GM23338 (cell line): ENCODE measurements around the gene TCF3. TPM values are rescaled to one million over a fixed set of nuclear protein-coding genes. Genes with fewer than 3 reads are reported as not detected.
A peak's percentile ranks its signal among the peaks of the same experiment; 100 is the strongest.
"Not testable (repeated sequence)": the region's sequence is repeated elsewhere in the genome, so short reads cannot be mapped to it uniquely, and the experiment has no call there.

Experiments used
- ATAC-seq: fragments of 200-7000 bp; cut with Tn5 transposase; 3 replicates; pipeline ENCODE4 v1.9.1; 2020
- DNase-seq: peaks from one replicate; pipeline ENCODE4 v3.0.0-alpha.2; 2015; ENCODE audit warnings: low spot score
- H2AFZ ChIP-seq: fragments of 200-600 bp; sonication (generic); 2 replicates; pipeline ENCODE4 v1.8.0; 2016; ENCODE audit warnings: antibody characterized with exemption, mild to moderate bottlenecking, moderate library complexity
- H3F3A ChIP-seq: fragments of 200-600 bp; sonication (generic); replicated peaks from 2 replicates; pipeline ENCODE4 v1.8.0; 2017; ENCODE audit warnings: antibody characterized with exemption, mixed run types, low read depth
- H3K27ac ChIP-seq: fragments of 200-600 bp; sonication (generic); 2 replicates; pipeline ENCODE4 v1.6.1; 2016; ENCODE audit warnings: low read depth
- H3K27me3 ChIP-seq: fragments of 200-600 bp; sonication (generic); 2 replicates; pipeline ENCODE4 v1.8.0; 2016; ENCODE audit warnings: mild to moderate bottlenecking, mixed run types, moderate library complexity; ENCODE audit not compliant: insufficient read depth
- H3K36me3 ChIP-seq: fragments of 200-600 bp; sonication (generic); 2 replicates; pipeline ENCODE4 v1.8.0; 2016; ENCODE audit warnings: mild to moderate bottlenecking; ENCODE audit not compliant: insufficient read depth
- H3K4me1 ChIP-seq: fragments of 200-600 bp; sonication (generic); 2 replicates; pipeline ENCODE4 v1.8.0; 2016; ENCODE audit warnings: mild to moderate bottlenecking, moderate library complexity; ENCODE audit not compliant: insufficient read depth
- H3K4me2 ChIP-seq: fragments of 200-600 bp; sonication (generic); 2 replicates; pipeline ENCODE4 v1.7.1; 2017; ENCODE audit warnings: mixed run types
- H3K4me3 ChIP-seq: fragments of 200-600 bp; sonication (generic); 2 replicates; pipeline ENCODE4 v1.6.1; 2016; ENCODE audit warnings: mixed run types
- H3K79me2 ChIP-seq: fragments of 200-600 bp; sonication (generic); replicated peaks from 2 replicates; pipeline ENCODE4 v1.8.0; 2017; ENCODE audit warnings: mild to moderate bottlenecking; ENCODE audit not compliant: insufficient read depth
- H3K9me2 ChIP-seq: fragments of 200-600 bp; sonication (generic); 2 replicates; pipeline ENCODE4 v1.8.0; 2017; ENCODE audit not compliant: insufficient read depth
- H4K20me1 ChIP-seq: fragments of 200-600 bp; sonication (generic); replicated peaks from 2 replicates; pipeline ENCODE4 v1.8.0; 2017; ENCODE audit warnings: mild to moderate bottlenecking; ENCODE audit not compliant: insufficient read depth
- H3K27ac Mint-ChIP-seq: 2 replicates; pipeline ENCODE4 v1.8.0; 2020; ENCODE audit warnings: inconsistent platforms, mild to moderate bottlenecking, moderate library complexity, mixed read lengths
- H3K27me3 Mint-ChIP-seq: 3 replicates; pipeline ENCODE4 v1.8.0; 2022; ENCODE audit warnings: low read depth, mild to moderate bottlenecking, moderate library complexity, mixed read lengths, inconsistent platforms; ENCODE audit not compliant: insufficient read depth, poor library complexity
- H3K36me3 Mint-ChIP-seq: 3 replicates; pipeline ENCODE4 v1.8.0; 2021; ENCODE audit warnings: low read depth, mild to moderate bottlenecking, inconsistent platforms, moderate library complexity, mixed read lengths
- H3K4me1 Mint-ChIP-seq: 3 replicates; pipeline ENCODE4 v1.8.0; 2020; ENCODE audit warnings: mild to moderate bottlenecking, inconsistent platforms, mixed read lengths
- H3K4me3 Mint-ChIP-seq: 3 replicates; pipeline ENCODE4 v1.8.0; 2021; ENCODE audit warnings: moderate library complexity, mild to moderate bottlenecking, inconsistent platforms, mixed read lengths
- H3K9me3 Mint-ChIP-seq: 3 replicates; pipeline ENCODE4 v1.8.0; 2020; ENCODE audit warnings: moderate library complexity, mild to moderate bottlenecking, inconsistent platforms, mixed read lengths
- CREB1 ChIP-seq: fragments of 250-450 bp; sonication (Bioruptor Pico); IDR thresholded peaks from 2 replicates; pipeline ENCODE4 v1.5.0; 2020; ENCODE audit warnings: low read depth, mild to moderate bottlenecking, moderate library complexity
- EZH2 ChIP-seq: fragments of 200-600 bp; sonication (generic); IDR thresholded peaks from one replicate; pipeline ENCODE4 v1.8.0; 2017; ENCODE audit warnings: antibody characterized with exemption, mild to moderate bottlenecking, low read depth; ENCODE audit not compliant: unreplicated experiment
- EZH2phosphoT487 ChIP-seq: fragments of 200-600 bp; sonication (generic); IDR thresholded peaks from one replicate; pipeline ENCODE4 v1.8.1; 2018; ENCODE audit warnings: antibody characterized with exemption; ENCODE audit not compliant: unreplicated experiment
- NANOG ChIP-seq: IDR thresholded peaks from 2 replicates; pipeline ENCODE4 v1.6.1; 2016; ENCODE audit warnings: antibody characterized with exemption, borderline replicate concordance
- POLR2AphosphoS5 ChIP-seq: IDR thresholded peaks from 2 replicates; pipeline ENCODE4 v1.6.1; 2016; ENCODE audit warnings: antibody characterized with exemption, low read depth
- REST ChIP-seq: IDR thresholded peaks from one replicate; pipeline ENCODE4 v1.6.1; 2018; ENCODE audit warnings: antibody characterized with exemption; ENCODE audit not compliant: unreplicated experiment
- STAT1 ChIP-seq: IDR thresholded peaks from one replicate; pipeline ENCODE4 v1.6.1; 2016; ENCODE audit warnings: antibody characterized with exemption; ENCODE audit not compliant: unreplicated experiment
- ZNF114 ChIP-seq: fragments of 250-450 bp; sonication (Bioruptor Pico); IDR thresholded peaks from 2 replicates; pipeline ENCODE4 v1.5.0; 2020; ENCODE audit warnings: mild to moderate bottlenecking, moderate library complexity
- polyA plus RNA-seq: library from polyadenylated mRNA; unstranded; fragments of >200 nt; fragmentation: Nextera tagmentation; extraction: Ambion mirVana; gene quantifications from 2 replicates; pipeline ENCODE4 v1.2.1, GENCODE V29; 2016
- total RNA-seq: library from RNA; depleted of rRNA; stranded (reverse); fragments of >200 nt; shearing (Covaris generic); gene quantifications from 2 replicates; pipeline ENCODE4 v1.2.3, GENCODE V29; 2014

TCF3 gene
- total and polyA plus RNA-seq, 2 experiments from 2014 or later = 166 to 383 TPM

GRCh38 chr19:1671716-1672037 lies 19.3 kb upstream of the TCF3 start:
- Mint-ChIP-seq H3K9me3 (no peaks in the 10 kb centered on the region; the same call in 2 of the 3 replicates), H3K27ac (no peak overlapping the region), H3K4me1 (peaks cover 9% of the 10 kb centered on the region), H3K36me3 (no peaks in the 10 kb centered on the region; the same call in 2 of the 3 replicates), H3K27me3 (peaks cover 74% of the 10 kb centered on the region), H3K4me3 (peak overlapping the region; percentile 51)
- H3K79me2 ChIP-seq = no peaks in the 10 kb centered on the region
- H3K4me2 ChIP-seq = peak overlapping the region; percentile 78
- no peaks in the 10 kb centered on the region for H3K36me3 ChIP-seq
- ATAC-seq (peak; percentile 7), DNase-seq (no peak)
- no peaks in the 10 kb centered on the region; the same call in 1 of the 2 replicates for H4K20me1 ChIP-seq
- no peak overlapping the region for H3K27ac ChIP-seq
- 0 out of 2 replicates have a peak, but pooled peaks cover 4% of the 10 kb centered on the region for H3F3A ChIP-seq
- H2AFZ ChIP-seq = no peak overlapping the region
- H3K4me1 ChIP-seq = peaks cover 13% of the 10 kb centered on the region; the same call in 1 of the 2 replicates
- no peak for TF ChIP-seq REST
- no peaks in the 10 kb centered on the region for H3K9me2 ChIP-seq
- peak overlapping the region; percentile 51 for H3K4me3 ChIP-seq
- H3K27me3 ChIP-seq = peaks cover 99% of the 10 kb centered on the region

- H3K27me3 Mint-ChIP-seq = peaks cover 74% of the 10 kb centered on the region
- not testable (repeated sequence) for H2AFZ ChIP-seq, H3K9me3 Mint-ChIP-seq, DNase-seq, H3K79me2 ChIP-seq, H3K36me3 Mint-ChIP-seq, H3K4me2 ChIP-seq, H3K27ac ChIP-seq, H3K9me2 ChIP-seq, H3F3A ChIP-seq, H3K27ac Mint-ChIP-seq, H3K36me3 ChIP-seq, H3K4me3 ChIP-seq, H4K20me1 ChIP-seq, ATAC-seq, H3K4me1 Mint-ChIP-seq, H3K4me3 Mint-ChIP-seq
- H3K27me3 ChIP-seq = peaks cover 93% of the 10 kb centered on the region
- peaks cover 13% of the 10 kb centered on the region; the same call in 1 of the 2 replicates for H3K4me1 ChIP-seq
These were observed 18.3 kb upstream of the TCF3 start for GRCh38 chr19:1670747-1671146.

- Histone ChIP-seq H2AFZ (peak overlapping the region; percentile 88), H3K4me2 (peak overlapping the region; percentile 85), H3K27ac (no peak overlapping the region), H3K27me3 (peaks cover 73% of the 10 kb centered on the region), H3F3A (0 out of 2 replicates have a peak, but pooled peaks cover 4% of the 10 kb centered on the region), H3K79me2 (no peaks in the 10 kb centered on the region), H3K9me2 (no peaks in the 10 kb centered on the region), H3K4me1 (peaks cover 13% of the 10 kb centered on the region; the same call in 1 of the 2 replicates), H3K4me3 (peak overlapping the region; percentile 56), H4K20me1 (no peaks in the 10 kb centered on the region; the same call in 1 of the 2 replicates), H3K36me3 (no peaks in the 10 kb centered on the region)
- Mint-ChIP-seq H3K4me3 (peak overlapping the region; percentile 63), H3K36me3 (no peaks in the 10 kb centered on the region; the same call in 2 of the 3 replicates), H3K27me3 (peaks cover 61% of the 10 kb centered on the region), H3K27ac (no peak overlapping the region), H3K9me3 (no peaks in the 10 kb centered on the region; the same call in 2 of the 3 replicates), H3K4me1 (peaks cover 9% of the 10 kb centered on the region)
- ATAC-seq (peak; percentile 62), DNase-seq (peak; percentile 64)
- TF ChIP-seq EZH2phosphoT487 (no peak), POLR2AphosphoS5 (no peak), EZH2 (no peak), REST (no peak), CREB1 (CRISPR knock-in tag) (no peak), NANOG (no peak), ZNF114 (CRISPR knock-in tag) (no peak), STAT1 (no peak)
These were observed 16.3 kb upstream of the TCF3 start for GRCh38 chr19:1668486-1669270.
